A204.1 (cell line): ENCODE results near the gene SORCS2.

Source experiments
- FAIRE-seq: peaks from 2 replicates; lab custom pipeline; 2012; peaks lifted over from hg19 to GRCh38; lab: Jason Lieb, UNC

The SORCS2 gene

GRCh38 chr4:7532043-7532442 is 339.7 kb downstream of the SORCS2 start:
- no peak for FAIRE-seq

GRCh38 chr4:7533267-7533666 is 340.9 kb downstream of the SORCS2 start:
- FAIRE-seq: no peak

- no peak for FAIRE-seq
Observed at GRCh38 chr4:7535094-7535493, 342.8 kb downstream of the SORCS2 start.

- FAIRE-seq: no peak
Observed at GRCh38 chr4:7535619-7536018, 343.3 kb downstream of the SORCS2 start.

GRCh38 chr4:7536876-7537275 is 344.5 kb downstream of the SORCS2 start:
- no peak for FAIRE-seq

- FAIRE-seq: no peak
Observed at GRCh38 chr4:7537853-7538400, 345.6 kb downstream of the SORCS2 start.

GRCh38 chr4:7538518-7538917 is 346.2 kb downstream of the SORCS2 start:
- FAIRE-seq: no peak

GRCh38 chr4:7539186-7539585 is 346.8 kb downstream of the SORCS2 start:
- no peak for FAIRE-seq

GRCh38 chr4:7539659-7540058 is 347.3 kb downstream of the SORCS2 start:
- no peak for FAIRE-seq

GRCh38 chr4:7540206-7540605 is 347.9 kb downstream of the SORCS2 start:
- no peak for FAIRE-seq

- FAIRE-seq: no peak
Observed at GRCh38 chr4:7540654-7541413, 348.5 kb downstream of the SORCS2 start.

GRCh38 chr4:7541414-7541810 is 349.1 kb downstream of the SORCS2 start:
- FAIRE-seq: no peak

GRCh38 chr4:7542781-7543180 is 350.4 kb downstream of the SORCS2 start:
- FAIRE-seq: no peak

- FAIRE-seq: no peak
Observed at GRCh38 chr4:7546152-7546808, 353.9 kb downstream of the SORCS2 start.

GRCh38 chr4:7546809-7547367 is 354.6 kb downstream of the SORCS2 start:
- no peak for FAIRE-seq

GRCh38 chr4:7547368-7548040 is 355.2 kb downstream of the SORCS2 start:
- FAIRE-seq: no peak

GRCh38 chr4:7549866-7550265 is 357.5 kb downstream of the SORCS2 start:
- no peak for FAIRE-seq

- no peak for FAIRE-seq
Observed at GRCh38 chr4:7552466-7552865, 360.1 kb downstream of the SORCS2 start.

GRCh38 chr4:7553280-7553679 is 360.9 kb downstream of the SORCS2 start:
- FAIRE-seq: no peak

- FAIRE-seq: no peak
Observed at GRCh38 chr4:7554905-7555304, 362.6 kb downstream of the SORCS2 start.

- no peak for FAIRE-seq
Observed at GRCh38 chr4:7556558-7556957, 364.2 kb downstream of the SORCS2 start.

GRCh38 chr4:7557456-7557855 is 365.1 kb downstream of the SORCS2 start:
- FAIRE-seq: no peak

GRCh38 chr4:7558436-7558835 is 366.1 kb downstream of the SORCS2 start:
- FAIRE-seq: no peak
